Stimulated activated CD4-positive, alpha-beta T cell treated with anti-CD3 and anti-CD28 coated beads, Interleukin-4, amount 100 ng/mL, for 4 hours (primary cell): Measurements from ENCODE around the gene CMIP.
"Not testable (repeated sequence)": the region's sequence is repeated elsewhere in the genome, so short reads cannot be mapped to it uniquely, and the experiment has no call there.

Source experiments
- DNase-seq, 2 experiments: peaks; one replicate each; pipeline ENCODE4 v3.0.0-alpha.2; 2020

Gene CMIP

DNA sequence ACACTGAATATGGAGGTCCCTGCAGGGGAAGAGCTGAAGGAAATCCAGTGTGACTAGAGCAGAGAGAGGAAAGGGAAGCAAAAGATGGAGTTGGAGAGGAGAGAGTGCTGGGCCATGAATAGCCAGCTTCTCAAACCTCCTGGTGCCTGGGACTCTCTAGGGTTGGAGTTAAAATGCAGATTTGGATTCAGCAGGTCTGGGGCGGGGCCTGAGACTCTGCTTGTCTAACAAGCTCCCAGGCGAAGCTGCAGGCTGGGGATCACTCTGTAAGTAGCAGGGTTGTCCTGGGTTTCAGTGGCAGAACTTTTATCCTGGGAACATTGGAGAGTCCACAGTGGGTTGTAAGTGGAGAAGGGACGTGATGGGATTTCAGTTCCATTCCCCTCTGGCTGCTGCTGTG, 231.1 kb downstream of the CMIP start:
- DNase-seq: no peak

DNA sequence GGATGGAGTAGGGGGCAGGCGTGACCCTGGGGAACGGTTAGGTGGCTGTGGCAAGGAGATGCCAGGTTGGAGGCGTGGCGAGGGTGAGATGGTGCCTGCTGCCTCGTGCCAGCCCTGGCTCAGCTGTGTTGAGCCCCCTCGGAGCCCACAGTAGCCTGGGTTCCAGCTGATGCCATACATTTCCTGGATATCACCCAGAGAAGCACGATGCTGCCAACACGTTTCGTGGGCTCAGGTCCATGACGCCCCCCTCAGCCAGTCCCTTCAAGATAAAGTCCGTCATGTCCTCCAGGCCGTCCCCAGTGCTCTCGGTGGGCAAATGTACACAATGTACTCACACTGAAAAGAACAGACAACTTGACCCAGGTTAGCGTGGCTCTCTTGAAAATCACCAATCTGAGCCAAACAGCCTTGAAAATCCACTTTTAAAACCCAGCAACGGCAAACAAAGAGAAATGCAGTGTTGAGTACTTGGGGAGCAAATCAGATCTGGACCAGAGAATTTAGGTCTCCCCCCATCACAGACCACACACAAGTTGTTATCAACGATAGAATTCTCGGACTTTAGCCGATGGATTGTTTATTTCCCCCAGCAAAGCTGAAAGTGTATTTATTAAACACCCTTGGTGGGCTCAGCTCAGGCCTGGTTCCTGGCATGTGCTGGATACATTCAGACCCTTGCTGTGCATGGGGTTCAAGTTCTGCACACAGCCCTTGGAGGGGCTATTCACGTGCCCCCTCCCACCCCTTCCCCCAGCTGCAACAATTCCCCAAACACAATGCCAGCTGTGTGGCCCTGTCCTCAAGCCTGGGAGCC, 231.7 kb downstream of the CMIP start:
- no peak for DNase-seq

DNA sequence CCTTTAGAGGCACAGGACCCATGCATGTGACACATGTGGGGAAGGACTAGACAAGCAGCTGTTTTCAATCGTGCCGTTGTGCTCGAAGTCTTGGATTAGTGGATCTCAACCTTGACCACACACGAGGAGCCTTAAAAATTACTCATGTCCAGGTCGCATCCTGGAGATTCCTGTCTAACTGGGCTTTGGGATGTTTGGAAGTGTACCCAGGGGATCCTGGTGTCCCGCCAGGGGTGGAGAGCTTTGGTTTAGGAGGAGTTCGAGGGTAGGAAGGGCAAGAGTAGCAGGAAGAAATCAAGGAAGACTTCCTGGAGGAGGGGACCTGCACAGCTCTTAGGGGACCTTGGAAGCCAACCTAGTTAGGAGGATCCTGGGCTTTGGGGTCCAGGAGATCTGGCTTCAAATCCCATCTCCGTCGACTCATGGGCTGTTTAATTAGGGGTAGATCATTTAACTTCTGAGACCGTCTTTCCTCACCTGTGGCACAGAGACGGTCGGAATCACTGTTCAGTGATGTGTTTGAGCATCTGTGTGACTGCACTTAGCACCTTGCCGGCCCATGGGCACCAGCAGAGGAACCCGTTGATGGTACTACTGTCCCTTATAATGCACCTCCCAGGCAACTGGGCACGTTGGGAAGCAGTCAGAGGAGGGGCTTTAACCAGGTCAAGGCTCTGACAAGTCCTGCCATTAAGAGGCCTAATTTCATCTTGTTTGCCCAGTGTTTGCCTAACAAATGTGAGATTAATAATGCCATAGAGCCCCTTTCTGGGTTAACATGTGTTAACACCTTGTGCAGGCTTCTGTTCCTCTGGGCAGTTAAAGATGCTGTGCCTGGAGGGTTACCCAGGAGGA, 232.5 kb downstream of the CMIP start:
- DNase-seq: no peak

DNA sequence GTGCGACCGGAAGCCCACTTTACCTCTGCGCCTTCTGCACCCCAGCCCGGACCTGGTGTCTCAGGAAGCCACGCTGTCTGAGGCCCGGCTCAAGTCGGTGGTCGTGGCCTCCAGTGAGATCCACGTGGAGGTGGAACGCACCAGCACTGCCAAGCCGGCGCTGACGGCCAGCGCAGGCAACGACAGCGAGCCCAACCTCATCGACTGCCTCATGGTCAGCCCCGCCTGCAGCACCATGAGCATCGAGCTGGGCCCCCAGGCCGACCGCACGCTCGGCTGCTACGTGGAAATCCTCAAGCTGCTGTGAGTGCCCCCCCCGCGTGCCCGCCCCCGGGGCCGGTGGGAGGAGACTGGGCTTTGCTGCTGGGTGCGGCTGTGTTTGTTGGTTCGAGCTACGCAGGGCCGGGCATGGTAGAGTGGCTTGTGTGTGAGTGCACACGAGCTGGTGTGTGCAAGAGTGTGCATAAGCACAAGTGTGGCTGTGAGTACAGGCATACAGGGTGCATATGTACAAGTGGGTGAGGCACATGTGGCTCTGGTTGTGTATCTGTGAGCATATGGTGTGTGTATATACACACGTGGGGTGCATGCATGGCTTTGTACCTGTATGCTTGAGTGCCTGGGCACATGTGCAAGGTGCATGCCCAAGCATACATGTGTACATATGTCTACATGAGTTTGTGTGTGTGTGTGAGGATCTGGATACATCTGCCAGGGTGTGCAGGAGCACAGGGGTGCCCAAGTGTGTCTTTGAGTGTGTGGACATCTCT, 233.9 kb downstream of the CMIP start:
- no peak for DNase-seq

DNA sequence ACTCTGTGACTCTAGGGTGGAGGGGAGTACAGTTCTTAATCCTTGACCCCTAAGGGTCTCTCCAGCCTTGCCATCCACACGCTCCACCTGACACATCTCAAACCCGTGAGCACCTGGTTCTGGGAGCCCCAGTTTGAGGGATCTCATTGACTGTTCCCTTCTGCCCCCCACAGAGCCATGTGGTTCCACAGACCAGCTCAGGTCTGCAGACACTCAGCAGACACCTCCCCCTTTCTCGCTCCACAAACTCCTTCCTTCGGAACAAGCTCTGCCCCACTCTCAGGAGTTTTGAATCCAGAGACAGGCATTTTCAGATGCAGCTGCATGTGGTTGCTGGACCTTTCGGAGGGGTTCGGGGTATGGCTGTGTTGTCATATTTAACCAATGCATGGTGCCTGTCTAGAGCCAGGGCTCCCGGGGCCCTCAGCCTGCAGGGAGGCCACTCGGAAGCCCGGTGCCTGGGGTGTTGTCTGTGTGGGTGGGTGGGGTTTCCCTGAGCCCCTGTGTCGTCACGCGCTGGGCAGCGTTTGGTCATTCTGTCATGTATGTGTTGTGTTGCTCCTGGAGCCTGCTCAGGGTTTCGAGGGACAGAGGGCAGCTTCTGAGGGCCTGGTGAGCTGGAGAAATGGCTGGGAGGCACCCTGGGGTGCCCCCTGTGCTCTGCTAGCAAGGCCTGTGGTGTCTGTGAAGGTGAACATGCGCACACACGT, 235.3 kb downstream of the CMIP start:
- DNase-seq: no peak

DNA sequence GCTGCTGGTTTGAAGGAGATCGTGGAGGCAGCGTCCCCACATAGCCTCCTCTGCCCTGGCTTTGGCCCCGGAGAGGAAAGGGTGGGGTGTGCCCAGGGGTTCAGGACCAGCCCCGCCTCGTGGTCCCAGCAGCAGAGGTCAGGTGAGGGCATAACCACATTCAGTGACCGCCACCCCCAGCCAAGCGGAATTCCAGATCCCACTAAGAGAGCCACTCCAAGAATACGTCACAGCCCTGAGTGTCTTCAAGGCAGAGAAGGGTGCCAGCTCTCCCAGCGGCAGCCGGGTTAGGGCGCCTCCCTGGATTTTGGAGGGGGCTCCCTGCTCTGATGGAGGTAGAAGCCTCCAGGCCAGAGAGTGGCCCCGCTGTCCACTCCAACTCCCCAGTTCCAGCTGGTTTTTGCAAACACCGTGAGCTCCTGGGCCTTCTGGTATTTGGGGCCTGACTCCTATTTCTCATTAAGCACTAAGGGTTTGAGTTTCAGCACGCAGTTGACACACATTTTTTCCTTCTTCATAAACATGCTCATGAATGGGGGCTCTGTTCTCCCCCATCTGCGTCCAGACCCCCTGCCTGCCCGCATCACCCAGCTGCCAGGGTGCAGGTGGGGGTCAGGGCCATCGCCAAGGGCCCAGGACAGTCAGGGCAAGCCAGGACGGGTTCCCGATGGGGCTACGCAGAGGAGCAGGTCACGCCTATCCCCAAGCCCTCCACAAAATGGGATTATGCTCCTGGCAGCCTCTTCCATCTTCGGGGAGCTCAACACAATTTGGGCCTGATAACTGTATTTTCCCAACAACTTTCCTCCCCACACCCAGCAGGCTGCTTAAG, 236.1 kb downstream of the CMIP start:
- DNase-seq: no peak

DNA sequence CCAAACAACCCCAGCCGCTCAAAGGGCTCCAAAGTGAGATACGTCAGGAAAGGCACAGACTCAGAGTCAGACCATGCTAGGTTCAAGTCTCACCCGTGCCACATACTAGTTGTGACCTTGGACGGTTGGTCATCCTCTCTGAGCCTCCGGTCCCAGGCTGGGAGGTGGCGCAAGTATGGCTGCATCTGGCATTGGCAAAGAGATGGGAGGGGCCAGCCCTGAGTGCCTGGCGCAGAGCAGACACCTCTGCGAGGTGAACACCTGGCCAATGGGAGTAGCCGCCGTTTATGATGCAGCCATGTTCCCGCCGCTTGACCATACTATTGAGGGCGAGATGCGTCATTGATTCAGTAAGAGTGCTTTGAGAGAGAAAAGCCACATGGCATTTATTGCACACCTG, 236.7 kb downstream of the CMIP start:
- DNase-seq: no peak

DNA sequence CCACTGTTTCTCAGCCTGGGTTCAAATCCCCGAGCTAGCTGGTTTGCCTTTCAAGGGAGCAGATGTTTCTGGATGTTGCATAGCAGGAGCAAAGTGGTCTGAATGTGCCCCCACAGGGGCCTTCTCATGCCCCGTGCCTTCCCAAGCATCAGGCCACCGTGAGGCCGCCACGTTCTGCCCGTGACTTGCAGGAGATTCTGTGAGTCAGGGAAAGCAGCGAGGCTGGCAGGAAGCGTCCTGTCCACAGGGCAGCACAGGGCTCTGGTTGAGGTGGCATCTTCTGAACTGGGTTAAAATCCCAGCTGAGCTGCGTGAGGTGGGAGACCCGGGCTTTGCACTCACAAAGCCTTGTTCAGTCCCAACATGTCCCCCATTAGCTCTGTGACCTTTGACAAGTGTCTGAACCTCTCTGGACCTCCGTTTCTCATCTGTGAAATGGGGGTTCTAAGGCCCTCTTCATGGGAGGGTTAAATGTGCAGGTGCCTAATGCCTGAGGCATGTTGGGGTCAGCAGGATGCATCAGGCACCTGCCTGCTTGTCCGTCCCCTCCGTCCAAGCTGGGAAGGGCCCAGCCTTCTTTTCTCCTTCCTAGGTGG, 239.7 kb downstream of the CMIP start:
- DNase-seq: no peak

DNA sequence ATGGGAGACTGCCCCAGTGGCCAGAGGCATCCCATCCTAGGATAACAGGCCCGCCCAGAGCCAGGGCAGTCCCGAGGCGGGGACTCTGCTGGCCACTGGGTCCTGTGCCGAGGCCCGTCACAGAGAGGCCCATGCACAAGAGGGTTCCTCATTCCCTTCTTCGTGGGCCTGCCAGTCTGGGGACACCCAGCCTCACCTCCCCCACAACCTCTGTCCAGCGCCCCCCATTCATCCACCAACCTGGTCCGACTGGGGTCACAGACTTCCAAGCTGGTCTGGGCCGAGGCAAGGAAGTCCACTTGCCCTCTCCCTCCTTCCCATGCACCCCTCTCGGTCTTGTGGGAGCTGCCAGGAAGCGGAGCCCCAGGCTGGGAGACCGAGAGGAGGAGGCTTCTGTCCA, 240.3 kb downstream of the CMIP start:
- no peak for DNase-seq

DNA sequence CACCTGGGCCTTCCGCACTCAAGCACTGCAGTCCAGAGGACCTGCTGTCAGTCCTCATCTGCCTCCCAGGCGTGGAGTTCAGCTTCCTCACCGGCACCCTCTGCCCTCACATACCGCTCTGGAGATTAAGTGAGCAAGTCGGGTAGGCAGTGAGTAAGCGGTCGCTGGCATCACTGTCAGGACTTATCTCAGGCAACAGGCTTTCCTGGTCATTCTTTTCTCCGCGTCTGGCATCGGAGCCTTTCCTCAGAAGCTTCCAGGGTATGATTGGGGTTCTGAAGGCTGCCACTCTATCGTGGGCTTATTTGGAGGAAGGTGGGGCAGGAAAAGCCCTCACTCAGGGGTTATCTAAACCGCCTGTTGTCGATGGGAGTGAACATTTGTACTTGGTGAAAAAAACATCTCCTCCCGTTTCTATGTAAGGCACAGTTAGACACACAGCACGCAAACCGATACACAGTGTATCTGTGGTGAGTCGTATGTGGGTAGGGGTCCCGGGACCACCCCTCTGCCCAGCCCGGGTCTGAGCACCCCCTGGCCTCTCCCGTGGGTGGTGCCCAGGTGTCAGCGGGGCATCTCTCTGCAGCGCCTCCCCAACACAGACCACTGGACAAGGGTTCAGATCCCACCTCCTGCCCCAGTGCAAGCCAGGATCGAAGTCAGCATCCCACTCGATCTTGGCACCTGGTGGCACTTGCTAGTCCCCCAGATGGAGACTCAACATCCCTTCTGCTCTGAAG, 242.0 kb downstream of the CMIP start:
- no peak for DNase-seq

DNA sequence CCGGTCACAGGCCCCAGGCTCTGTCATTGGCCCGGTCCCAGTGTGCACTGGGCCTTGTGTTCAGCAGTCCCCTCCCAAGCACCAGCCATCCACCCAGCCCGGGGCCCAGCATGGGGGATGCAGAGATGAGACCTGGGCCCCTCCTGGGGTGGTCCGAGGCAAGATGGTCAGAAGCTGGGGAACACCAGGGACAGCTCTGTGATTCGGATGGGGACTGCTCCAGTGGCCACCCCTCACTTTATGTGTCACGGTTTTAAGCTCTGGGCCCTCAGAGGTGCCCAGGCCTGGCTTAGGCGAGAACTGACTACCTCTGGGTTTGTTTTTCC, 242.5 kb downstream of the CMIP start:
- no peak for DNase-seq

DNA sequence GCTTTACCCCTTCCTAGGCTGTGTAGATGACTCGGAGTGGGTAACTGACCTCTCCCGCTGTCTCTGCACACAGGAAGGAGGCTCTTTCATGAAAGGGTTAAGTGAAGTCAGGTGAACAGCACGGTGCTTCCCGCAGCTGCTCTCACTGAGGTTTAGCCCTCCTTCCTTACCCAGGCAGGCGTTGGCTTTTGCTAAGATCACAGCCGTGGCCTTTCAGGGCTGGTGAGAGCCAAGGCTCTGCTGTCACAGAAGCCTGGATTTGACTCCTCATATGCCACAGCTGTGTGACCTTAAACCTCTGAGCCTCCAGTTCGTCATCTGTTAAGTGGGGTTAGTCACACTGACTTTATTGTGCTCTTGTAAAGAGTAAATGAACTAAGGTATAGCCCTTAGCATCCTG, 243.6 kb downstream of the CMIP start:
- DNase-seq: no peak

DNA sequence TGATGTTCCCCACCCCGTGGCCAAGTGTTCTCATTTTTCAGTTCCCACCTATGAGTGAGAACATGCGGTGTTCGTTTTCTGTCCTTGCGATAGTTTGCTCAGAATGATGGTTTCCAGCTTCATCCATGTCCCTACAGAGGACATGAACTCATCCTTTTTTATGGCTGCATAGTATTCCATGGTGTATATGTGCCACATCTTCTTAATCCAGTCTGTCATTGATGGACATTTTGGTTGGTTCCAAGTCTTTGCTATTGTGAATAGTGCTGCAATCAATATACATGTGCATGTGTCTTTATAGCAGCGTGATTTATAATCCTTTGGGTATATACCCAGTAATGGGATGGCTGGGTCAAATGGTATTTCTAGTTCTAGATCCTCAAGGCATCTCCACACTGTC, 244.2 kb downstream of the CMIP start:
- DNase-seq: not testable (repeated sequence)

DNA sequence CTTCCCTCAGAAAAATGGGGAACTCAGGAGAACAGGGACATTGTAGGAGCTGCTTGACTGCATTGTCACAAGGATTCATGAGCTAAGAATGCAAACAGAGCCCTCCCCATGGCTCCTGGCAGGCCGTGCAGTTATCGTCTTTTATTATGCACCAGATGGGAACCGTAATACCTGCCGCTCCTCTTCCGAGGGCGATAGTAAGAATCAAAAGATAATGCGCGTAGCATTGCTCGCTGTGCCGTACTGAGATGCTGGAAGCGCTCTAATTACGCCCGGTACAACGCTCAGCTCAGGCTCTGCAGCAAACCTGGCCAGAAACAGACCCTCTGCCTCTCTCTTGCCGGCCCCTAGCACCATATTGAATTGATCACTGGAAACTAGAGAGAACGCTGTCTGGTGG, 247.4 kb downstream of the CMIP start:
- DNase-seq: no peak

DNA sequence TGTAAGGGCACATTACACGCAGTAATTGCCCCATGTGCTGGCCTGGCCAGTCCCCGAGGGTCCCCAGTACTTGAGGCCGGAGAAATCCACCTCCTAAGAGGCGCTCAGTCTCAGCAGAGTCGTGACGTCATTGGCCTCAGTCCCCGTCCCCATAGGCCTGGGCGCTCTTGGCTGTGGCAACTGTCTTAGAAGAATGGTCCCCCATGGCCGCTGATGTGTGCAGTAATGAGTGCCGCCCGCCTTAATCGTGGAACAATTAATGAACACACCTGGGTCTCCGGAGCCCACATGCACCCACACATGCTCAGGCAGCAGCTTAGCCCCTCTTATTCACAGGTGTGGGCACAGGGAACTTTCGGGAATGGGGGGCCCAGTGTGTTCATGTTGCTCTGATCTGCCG, 248.0 kb downstream of the CMIP start:
- DNase-seq: no peak

DNA sequence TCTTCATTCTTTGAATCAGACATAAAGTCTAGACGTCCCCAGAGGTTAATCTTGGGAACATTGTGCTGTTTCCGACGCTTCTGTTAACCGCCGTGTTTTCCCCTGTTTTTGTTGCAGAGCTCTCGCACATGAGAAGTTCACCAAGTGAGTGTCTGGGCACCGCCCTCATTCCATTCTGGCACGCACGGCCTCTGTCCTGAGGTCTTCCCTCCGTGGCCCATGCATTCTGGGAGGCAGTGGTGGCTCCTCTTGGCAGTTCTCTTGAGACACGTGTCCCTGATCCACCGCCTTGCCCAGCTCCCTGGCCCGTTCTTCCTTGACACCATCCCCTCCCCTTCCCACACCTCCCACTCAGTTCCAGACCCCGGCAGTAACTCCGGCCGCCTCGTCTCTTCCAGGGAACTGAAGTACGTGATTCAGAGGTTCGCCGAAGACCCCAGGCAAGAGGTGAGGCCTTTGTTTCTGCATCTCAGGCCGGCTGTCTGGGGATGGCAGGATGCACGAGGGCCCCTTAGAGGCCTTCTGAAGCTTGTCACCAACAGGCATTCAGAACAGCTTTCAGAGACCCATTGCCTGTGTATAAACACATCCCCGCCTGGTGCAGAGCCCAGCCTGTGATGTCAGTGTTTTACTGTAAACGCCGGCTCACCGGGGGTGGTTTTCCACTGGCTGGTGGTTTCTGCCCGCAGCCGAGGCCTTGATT, 248.6 kb downstream of the CMIP start:
- DNase-seq: no peak

DNA sequence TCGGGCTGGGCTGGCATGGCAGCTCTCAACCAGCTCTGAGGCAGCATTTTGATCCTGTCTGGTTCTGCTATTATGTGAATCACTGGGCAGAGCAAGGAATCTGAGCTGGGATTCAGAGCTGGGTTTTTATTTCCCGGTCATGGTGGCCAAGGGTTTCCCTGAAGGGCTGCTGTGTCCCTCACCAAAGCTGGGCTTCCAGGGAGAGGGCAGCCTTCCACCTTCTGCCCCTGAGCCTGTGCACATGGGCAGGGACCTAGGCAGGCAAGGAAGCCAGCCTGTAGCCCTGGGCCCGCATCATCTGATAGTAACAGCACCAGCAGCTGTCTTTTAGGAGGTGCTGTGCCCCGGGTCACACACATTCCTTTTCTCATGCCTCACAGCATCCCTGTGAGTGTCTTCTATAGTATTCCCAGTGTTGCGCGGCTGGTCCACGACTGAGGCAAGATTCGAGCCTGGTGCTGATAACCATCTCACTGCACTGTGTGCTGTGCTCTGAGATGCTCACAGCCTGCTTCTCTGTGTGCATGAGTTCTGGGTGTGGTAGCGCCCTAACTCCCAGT, 249.2 kb downstream of the CMIP start:
- no peak for DNase-seq

DNA sequence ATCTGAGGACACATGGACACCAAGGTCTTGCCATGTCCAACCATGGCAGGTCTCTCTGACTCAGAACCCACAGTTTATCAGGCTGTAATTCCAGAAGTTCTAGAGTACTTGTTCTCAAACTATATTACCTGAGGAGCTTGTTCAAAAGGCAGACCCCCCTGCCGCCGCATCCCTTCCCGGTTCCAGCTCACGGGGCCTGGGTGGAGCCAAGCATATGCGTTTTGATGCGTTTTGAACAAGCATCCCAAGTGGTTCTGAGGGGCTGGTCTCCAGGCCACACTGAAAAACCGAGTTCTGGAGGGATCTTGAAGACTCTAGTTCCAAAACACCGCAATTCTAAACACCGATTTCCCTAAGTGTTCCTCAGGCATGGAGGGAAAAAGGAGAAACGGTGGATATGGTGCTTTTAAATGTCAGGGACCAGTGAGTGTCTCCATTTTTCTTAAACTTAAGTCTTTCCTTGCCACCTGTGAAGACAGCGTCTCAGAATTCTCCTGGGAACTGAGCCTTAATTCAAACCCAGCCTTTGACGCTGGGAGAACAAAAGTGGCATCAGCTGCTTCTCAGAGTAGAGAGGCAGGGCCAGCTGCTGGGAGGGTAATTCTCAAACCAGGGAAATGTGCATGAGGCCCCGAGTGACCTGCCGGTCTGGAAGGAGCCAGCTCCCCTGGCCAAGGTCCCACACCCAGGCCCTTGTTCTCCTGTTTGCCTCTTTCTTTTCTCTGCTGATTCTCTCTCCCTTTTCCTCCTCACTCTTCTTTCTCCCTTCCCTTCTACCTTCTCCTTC, 250.1 kb downstream of the CMIP start:
- DNase-seq: no peak
